Ovary (tissue), 9 donors: Measurements from ENCODE around the gene DLX1. TPM values are rescaled to one million over a fixed set of nuclear protein-coding genes. Genes with fewer than 3 reads are reported as not detected.
A peak's percentile ranks its signal among the peaks of the same experiment; 100 is the strongest.
"Not testable (repeated sequence)": the region's sequence is repeated elsewhere in the genome, so short reads cannot be mapped to it uniquely, and the experiment has no call there.

Experiments
- DNase-seq, 5 donors: peaks; one replicate each; pipeline ENCODE4 v3.0.0-alpha.2; 2019 to 2020
- H3K27ac ChIP-seq, 2 donors: fragments of 200-600 bp; one replicate each; pipeline versions ENCODE4 v1.5.1 to v1.8.0; 2019 to 2022
- H3K27me3 ChIP-seq: fragments of 200-600 bp; one replicate; pipeline ENCODE4 v1.8.0; 2022
- H3K36me3 ChIP-seq: fragments of 200-600 bp; sonication (generic); one replicate; pipeline ENCODE4 v1.5.1; 2019
- H3K4me1 ChIP-seq: one replicate; pipeline ENCODE4 v1.8.1; 2013; ENCODE audit warnings: mild to moderate bottlenecking, moderate library complexity; ENCODE audit not compliant: insufficient read depth
- H3K4me3 ChIP-seq: fragments of 200-600 bp; sonication (generic); one replicate; pipeline ENCODE4 v1.5.1; 2017
- H3K9me3 ChIP-seq, 2 donors: fragments of 200-600 bp in 1 of 2; sonication (generic) in 1 of 2; one replicate each; pipeline versions ENCODE4 v1.5.1 to v1.8.1; 2013 to 2019; ENCODE audit warnings: mild to moderate bottlenecking in 1 of 2, moderate library complexity in 1 of 2
- CTCF ChIP-seq, 3 donors: fragments of 450-650 bp in 2 of 3; fragments of 200-600 bp in 1 of 3; IDR thresholded peaks; one replicate each; pipeline versions ENCODE4 v1.5.1 to v1.8.0; 2016 to 2022; ENCODE audit warnings: antibody characterized with exemption in 3 of 3, mild to moderate bottlenecking in 1 of 3
- EP300 ChIP-seq: sonication (generic); formaldehyde crosslinking; IDR thresholded peaks from one replicate; pipeline ENCODE4 v1.6.1; 2017; ENCODE audit warnings: antibody characterized with exemption
- POLR2A ChIP-seq: fragments of 450-650 bp; IDR thresholded peaks from one replicate; pipeline ENCODE4 v1.6.1; 2017; ENCODE audit warnings: antibody characterized with exemption, mild to moderate bottlenecking, moderate library complexity
- WGBS, 3 donors: extraction: QIAGEN DNeasy Blood & Tissue Kit in 1 of 3; methylation state at CpG; one replicate each; pipeline versions ENCODE4 v1.1.5 to v1.1.7; 2013 to 2017; 5-methylcytosine and 5-hydroxymethylcytosine counted together
- intact Hi-C, 4 donors: fragments of 100-400 bp; cut with DNase I; formaldehyde crosslinking; loops; one replicate each; pipeline versions ENCODE4 v1.11.0 to v1.15.1; 2022 to 2023
- polyA plus RNA-seq, 2 donors: library from polyadenylated mRNA; stranded (reverse); fragments of 200-250 nt in 1 of 2; fragments of 350-450 nt in 1 of 2; fragmentation: Illumina TruSeq in 1 of 2; extraction: RNeasy Lipid Tissue Mini Kit (QIAGEN cat#74804) in 1 of 2; gene quantifications; one replicate each; pipeline ENCODE4 v1.2.3, GENCODE V29; 2013 to 2014
- total RNA-seq, 7 donors: library from RNA; depleted of rRNA in 2 of 7; stranded (reverse); fragments of >200 nt in 2 of 7; fragmentation: NEBNext Ultra II Directional in 3 of 7; extraction: Animal tissue kit (Norgen Biotek cat#: 25700) in 3 of 7; gene quantifications; one replicate each; pipeline versions ENCODE4 v1.1.0 to v1.2.4, GENCODE V29; 2016 to 2023
- donor health status: DM: no; HTN: no; CAD: no; lungs with moderate emphysema.
- donor health status: DM: no; HTN: no; CAD: no.
- donor health status: Bipolar disorder and iron deficiency.
- donor health status: DM: yes; HTN: yes; CAD: no.
- donor health status: DM: no; HTN: no; CAD: no.
- donor health status: DM: yes; HTN: yes; CAD: no.

DLX1 gene
- total and polyA plus RNA-seq, 9 donors, result 0.07 to 0.20 (median 0.17) TPM; not detected in 5

- H3K27me3 ChIP-seq, result peaks cover 5% of the 10 kb centered on the region
- WGBS, 3 donors, result 78 to 87% (median 87%) methylated on average over 31 of the region's 31 CpGs
- H3K36me3 ChIP-seq, result no peaks in the 10 kb centered on the region
- no peak overlapping the region for H3K27ac ChIP-seq
- peaks cover 2% of the 10 kb centered on the region for H3K4me1 ChIP-seq
- no peak overlapping the region for H3K4me3 ChIP-seq
- intact Hi-C loops, result loop anchor here (5.0 to 10.0 kb wide), 7 partner anchors 295 to 1138 kb away; no protein-coding TSS in a partner anchor
- peak in 1 of 5 donors; percentile 14 for DNase-seq
- no peak for TF ChIP-seq EP300
- TF ChIP-seq POLR2A, result no peak
- H3K9me3 ChIP-seq, result no peaks in the 10 kb centered on the region
Observed at GRCh38 chr2:172109988-172110811, 24.9 kb downstream of the DLX1 start.

GRCh38 chr2:172113617-172114016 lies 28.3 kb downstream of the DLX1 start:
- Histone ChIP-seq H3K36me3 (no peaks in the 10 kb centered on the region), H3K27ac (no peak overlapping the region), H3K27me3 (no peaks in the 10 kb centered on the region), H3K9me3 (no peaks in the 10 kb centered on the region), H3K4me1 (no peaks in the 10 kb centered on the region), H3K4me3 (no peak overlapping the region)
- DNase-seq, result no peak
- intact Hi-C loops, result loop anchor here in 3 of 4 donors (5.0 to 10.0 kb wide), 3 partner anchors 299 to 1141 kb away; no protein-coding TSS in a partner anchor
- TF ChIP-seq EP300 (no peak), CTCF (IDR thresholded peaks at IDR 0.05) (peak; percentile 24 to 60 (median 57))
- 15 to 16% (median 15%) methylated on average over 2 of the region's 2 CpGs for WGBS, 3 donors

- H3K4me3 ChIP-seq, DNase-seq, H3K36me3 ChIP-seq, H3K4me1 ChIP-seq, H3K9me3 ChIP-seq, H3K27ac ChIP-seq, H3K27me3 ChIP-seq: not testable (repeated sequence)
- 64 to 68% (median 65%) methylated on average over 6 of the region's 6 CpGs for WGBS, 3 donors
- intact Hi-C loops, result loop anchor here in 3 of 4 donors (5.0 to 10.0 kb wide), 3 partner anchors 299 to 1142 kb away; no protein-coding TSS in a partner anchor
Observed at GRCh38 chr2:172114176-172114575, 28.9 kb downstream of the DLX1 start.

GRCh38 chr2:172114579-172114978 lies 29.3 kb downstream of the DLX1 start:
- intact Hi-C loops, result loop anchor here in 3 of 4 donors (5.0 to 10.0 kb wide), 3 partner anchors 300 to 1142 kb away; no protein-coding TSS in a partner anchor
- no peak for TF ChIP-seq POLR2A
- TF ChIP-seq CTCF (IDR thresholded peaks at IDR 0.05), result no peak
- TF ChIP-seq EP300, result no peak

GRCh38 chr2:172116107-172116506 lies 30.8 kb downstream of the DLX1 start:
- H3K27me3 ChIP-seq, result no peaks in the 10 kb centered on the region
- H3K4me1 ChIP-seq, result no peaks in the 10 kb centered on the region
- H3K4me3 ChIP-seq, result no peak overlapping the region
- no peak for TF ChIP-seq EP300
- no peak for TF ChIP-seq POLR2A
- no peak for TF ChIP-seq CTCF (IDR thresholded peaks at IDR 0.05)
- no peak for DNase-seq
- H3K9me3 ChIP-seq, result no peaks in the 10 kb centered on the region
- intact Hi-C loops, result loop anchor here in 2 of 4 donors (10.0 kb wide), 2 partner anchors 301 to 521 kb away; no protein-coding TSS in a partner anchor
- WGBS, 3 donors, result 73 to 86% (median 77%) methylated on average over 5 of the region's 5 CpGs
- H3K36me3 ChIP-seq, result no peaks in the 10 kb centered on the region
- H3K27ac ChIP-seq, result no peak overlapping the region

More at GRCh38 chr2:172114579-172114978, 29.3 kb downstream of the DLX1 start:
- Histone ChIP-seq H3K36me3 (no peaks in the 10 kb centered on the region), H3K4me3 (no peak overlapping the region), H3K4me1 (no peaks in the 10 kb centered on the region), H3K27me3 (no peaks in the 10 kb centered on the region), H3K27ac (no peak overlapping the region), H3K9me3 (no peaks in the 10 kb centered on the region)
- WGBS, 3 donors, result 71 to 79% (median 76%) methylated on average over 3 of the region's 3 CpGs
- no peak for DNase-seq
